Parathyroid adenoma (tissue), 2 donors: ENCODE results near the gene PAGE5.

Experiments
- H2AFZ ChIP-seq: fragments of 300-600 bp; sonication (generic); one replicate; pipeline ENCODE4 v1.7.0; 2017; ENCODE audit warnings: antibody characterized with exemption, mild to moderate bottlenecking
- H3K27ac ChIP-seq: fragments of 300-600 bp; sonication (generic); one replicate; pipeline ENCODE4 v1.7.0; 2017
- H3K27me3 ChIP-seq: fragments of 300-600 bp; sonication (generic); one replicate; pipeline ENCODE4 v1.7.0; 2017; ENCODE audit warnings: low read length; ENCODE audit not compliant: control insufficient read depth, insufficient read depth
- H3K36me3 ChIP-seq: fragments of 300-600 bp; sonication (generic); one replicate; pipeline ENCODE4 v1.7.0; 2017; ENCODE audit warnings: low read length; ENCODE audit not compliant: control insufficient read depth, insufficient read depth
- H3K4me1 ChIP-seq: fragments of 300-600 bp; sonication (generic); one replicate; pipeline ENCODE4 v1.7.0; 2017; ENCODE audit warnings: control low read depth
- H3K4me2 ChIP-seq: fragments of 300-600 bp; sonication (generic); one replicate; pipeline ENCODE4 v1.7.0; 2017; ENCODE audit warnings: low read length
- H3K4me3 ChIP-seq: fragments of 300-600 bp; sonication (generic); one replicate; pipeline ENCODE4 v1.7.0; 2017; ENCODE audit warnings: low read depth, low read length
- H3K79me2 ChIP-seq: fragments of 300-600 bp; sonication (generic); one replicate; pipeline ENCODE4 v1.7.0; 2017; ENCODE audit warnings: control low read depth
- H3K9ac ChIP-seq: fragments of 300-600 bp; sonication (generic); one replicate; pipeline ENCODE4 v1.7.0; 2017; ENCODE audit warnings: mild to moderate bottlenecking
- H3K9me3 ChIP-seq: fragments of 300-600 bp; sonication (generic); one replicate; pipeline ENCODE4 v1.7.0; 2017; ENCODE audit warnings: low read length; ENCODE audit not compliant: control insufficient read depth
- CTCF ChIP-seq: fragments of 300-600 bp; sonication (generic); IDR thresholded peaks from one replicate; pipeline ENCODE4 v1.7.0; 2017; ENCODE audit warnings: antibody characterized with exemption, mild to moderate bottlenecking
- donor health status: primary hyperparathyroidism.

Gene PAGE5

GRCh38 chrX:55253528-55253927 lies 33.4 kb downstream of the PAGE5 start:
- Histone ChIP-seq H3K27ac (no peak overlapping the region), H3K9me3 (no peaks in the 10 kb centered on the region), H3K79me2 (no peaks in the 10 kb centered on the region), H3K4me1 (no peaks in the 10 kb centered on the region), H2AFZ (no peak overlapping the region), H3K9ac (no peak overlapping the region), H3K4me3 (no peak overlapping the region), H3K4me2 (no peak overlapping the region), H3K36me3 (no peaks in the 10 kb centered on the region), H3K27me3 (no peaks in the 10 kb centered on the region)
- no peak for TF ChIP-seq CTCF

- H3K9ac ChIP-seq = no peak overlapping the region
- H3K4me2 ChIP-seq = no peak overlapping the region
- H3K27me3 ChIP-seq = no peaks in the 10 kb centered on the region
- no peaks in the 10 kb centered on the region for H3K36me3 ChIP-seq
- H2AFZ ChIP-seq = no peak overlapping the region
- no peak overlapping the region for H3K4me3 ChIP-seq
- TF ChIP-seq CTCF = no peak
- no peak overlapping the region for H3K27ac ChIP-seq
- no peaks in the 10 kb centered on the region for H3K9me3 ChIP-seq
- no peaks in the 10 kb centered on the region for H3K79me2 ChIP-seq
- no peaks in the 10 kb centered on the region for H3K4me1 ChIP-seq
These were observed 40.7 kb downstream of the PAGE5 start for GRCh38 chrX:55260806-55261205.

GRCh38 chrX:55264816-55265215 lies 44.7 kb downstream of the PAGE5 start, which contains the start of gene PAGE3:
Gene PAGE3 (minus strand): TSS chrX:55264916. CDS start chrX:55263903, 1,013 bp downstream.
- H3K4me3 ChIP-seq = no peak within 1 kb of the TSS
- no peak within 1 kb of the TSS for H3K4me2 ChIP-seq
- H3K27ac ChIP-seq = no peak within 1 kb of the TSS
- no peaks in the 10 kb centered on the region for H3K36me3 ChIP-seq
- H3K9me3 ChIP-seq = no peaks in the 10 kb centered on the region
- no peaks in the 10 kb centered on the region for H3K27me3 ChIP-seq
- H2AFZ ChIP-seq = no peak within 1 kb of the TSS
- no peaks in the 10 kb centered on the region for H3K4me1 ChIP-seq
- no peaks in the 10 kb centered on the region for H3K79me2 ChIP-seq
- no peak within 1 kb of the TSS for H3K9ac ChIP-seq
- TF ChIP-seq CTCF = no peak
